Fibroblast of lung (primary cell): ENCODE results near the gene ZNF423.

ENCODE experiments used
- CTCF ChIP-seq, 2 donors: IDR thresholded peaks in 1 of 2; conservative IDR thresholded peaks in 1 of 2; 1 replicate in 1 of 2; 2 replicates in 1 of 2; pipeline ENCODE4 v1.5.1; 2011 to 2012; ENCODE audit warnings: low read length in 2 of 2, control low read depth in 1 of 2, inconsistent platforms in 1 of 2, low read depth in 1 of 2, mild to moderate bottlenecking in 1 of 2
- EZH2 ChIP-seq: IDR thresholded peaks from 2 replicates; pipeline ENCODE4 v1.5.1; 2012; ENCODE audit warnings: low read length, control low read depth, mild to moderate bottlenecking; ENCODE audit errors: missing control alignments

- TF ChIP-seq EZH2 (no peak), CTCF (conservative IDR thresholded peaks at IDR 0.05 in 1 of 2, IDR thresholded peaks at IDR 0.05 in 1 of 2; ENCODE audit: low read depth in 1 of 2, low read length in 2 of 2) (no peak)
Observed at GRCh38 chr16:49550140-49550539, 305.8 kb downstream of the ZNF423 start.
